DMS114 treated with DMSO at 0.1 percent for 48 hours (cell line): ENCODE results near the gene FOXO3.

Source experiments
- DNase-seq: peaks from one replicate; lab custom pipeline; 2025; ENCODE audit not compliant: unreplicated experiment; lab: John Stamatoyannopoulos, UW

FOXO3 gene

DNA sequence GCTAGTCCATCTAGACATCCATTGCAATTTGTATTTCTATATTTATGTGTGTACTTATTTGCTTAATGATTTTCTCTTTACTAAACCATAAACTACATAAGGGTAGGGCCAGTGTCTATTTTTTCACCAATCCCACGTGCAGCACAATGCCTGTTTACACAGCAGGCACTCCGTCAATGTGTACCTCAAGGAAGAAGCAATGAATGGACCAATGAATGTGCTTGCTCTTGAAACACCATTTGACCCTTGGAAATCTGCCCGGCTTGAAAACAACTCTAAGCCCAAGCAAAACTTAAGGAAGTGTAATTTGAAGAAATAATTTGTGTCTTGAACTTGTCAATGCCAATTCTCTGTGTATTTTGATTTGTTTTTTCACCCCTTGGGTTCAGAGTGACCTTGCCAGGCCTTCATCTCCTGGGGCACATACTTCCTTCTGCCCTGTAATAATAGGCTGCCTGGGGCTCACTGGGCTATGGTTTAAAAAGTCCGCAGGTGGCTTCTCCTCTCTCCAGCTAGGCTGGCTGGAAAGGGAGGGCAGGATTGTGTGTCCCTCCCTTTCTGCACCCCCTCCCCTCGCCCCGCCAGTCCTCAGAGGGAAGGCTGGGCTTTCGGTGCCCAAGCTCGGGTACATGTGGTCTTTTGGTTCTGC, 146.7 kb downstream of the FOXO3 start:
- DNase-seq: no peak

DNA sequence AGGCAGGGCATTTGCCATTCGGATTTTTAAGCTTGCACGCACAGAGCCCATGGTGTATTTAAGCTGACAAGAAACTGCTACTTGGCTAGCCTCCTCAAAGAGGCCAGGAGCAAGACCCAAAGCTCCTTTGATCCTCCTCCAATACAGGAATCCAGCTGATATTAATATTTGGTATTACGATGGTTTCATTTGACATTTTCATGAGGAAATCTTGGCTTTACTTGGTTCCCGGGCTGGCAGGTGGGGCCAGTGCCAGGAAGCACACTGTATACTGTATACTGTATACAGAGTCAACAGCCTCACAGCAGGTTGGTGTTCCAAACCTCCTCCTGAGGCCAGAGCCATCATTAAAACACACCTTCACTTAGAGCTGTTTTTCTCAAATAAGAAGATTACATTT, 149.3 kb downstream of the FOXO3 start:
- DNase-seq: no peak

DNA sequence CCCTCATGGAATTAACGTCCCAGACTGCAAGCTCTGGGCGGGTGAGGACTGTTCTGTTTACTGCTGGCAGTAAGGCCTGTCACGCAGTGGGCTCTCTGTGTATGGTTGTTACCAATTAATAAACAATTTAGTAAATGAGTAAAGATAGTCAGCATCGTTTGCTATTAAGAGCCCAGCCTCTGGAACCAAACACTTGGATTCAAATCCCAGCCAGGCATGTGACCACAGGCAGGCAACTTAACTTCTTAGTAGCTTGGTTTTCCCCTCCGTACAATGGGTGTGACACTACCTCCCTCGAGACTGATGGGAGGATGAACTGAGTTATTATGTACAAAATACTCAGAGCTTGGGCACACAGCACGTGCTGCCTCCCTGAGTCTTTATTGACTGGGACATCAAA, 149.8 kb downstream of the FOXO3 start:
- no peak for DNase-seq

DNA sequence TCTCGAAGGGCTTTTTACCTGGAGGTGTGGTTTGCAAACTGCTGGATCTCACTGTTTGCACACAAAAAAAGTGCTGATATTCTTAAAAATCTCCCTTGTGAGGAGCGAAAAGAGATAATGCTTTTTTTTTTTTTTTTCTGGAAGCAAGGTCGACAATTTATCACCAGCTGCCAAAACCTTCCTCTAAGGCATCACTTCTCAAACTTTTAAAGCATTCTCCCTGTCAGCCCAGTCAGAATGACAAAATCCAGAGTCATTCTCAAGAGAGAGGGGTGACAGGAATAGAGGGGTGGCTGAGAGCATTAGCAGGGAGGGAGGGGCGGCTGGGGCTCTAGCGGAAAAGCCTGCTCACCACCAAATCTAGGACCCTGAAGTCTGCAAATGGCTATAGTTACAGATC, 150.4 kb downstream of the FOXO3 start:
- no peak for DNase-seq

DNA sequence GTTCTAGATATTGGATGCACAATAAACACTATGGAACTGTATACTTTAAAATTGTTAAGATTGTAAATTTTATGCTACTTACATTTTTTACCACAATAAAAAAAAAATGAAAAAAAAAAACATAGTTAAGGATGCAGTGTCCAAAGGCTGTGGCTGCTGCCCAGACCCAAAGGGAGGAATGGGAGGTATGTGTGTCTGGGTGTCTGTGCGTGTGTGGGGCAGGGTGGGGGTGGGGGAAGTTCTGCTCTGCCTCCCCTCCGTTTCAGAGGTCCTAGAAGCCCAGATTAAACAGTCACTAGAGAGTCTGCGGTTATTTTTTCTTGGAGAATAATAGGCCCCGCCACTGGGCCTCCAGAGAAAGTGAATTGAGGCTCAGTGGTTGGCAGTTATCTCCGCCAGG, 151.1 kb downstream of the FOXO3 start:
- DNase-seq: no peak

DNA sequence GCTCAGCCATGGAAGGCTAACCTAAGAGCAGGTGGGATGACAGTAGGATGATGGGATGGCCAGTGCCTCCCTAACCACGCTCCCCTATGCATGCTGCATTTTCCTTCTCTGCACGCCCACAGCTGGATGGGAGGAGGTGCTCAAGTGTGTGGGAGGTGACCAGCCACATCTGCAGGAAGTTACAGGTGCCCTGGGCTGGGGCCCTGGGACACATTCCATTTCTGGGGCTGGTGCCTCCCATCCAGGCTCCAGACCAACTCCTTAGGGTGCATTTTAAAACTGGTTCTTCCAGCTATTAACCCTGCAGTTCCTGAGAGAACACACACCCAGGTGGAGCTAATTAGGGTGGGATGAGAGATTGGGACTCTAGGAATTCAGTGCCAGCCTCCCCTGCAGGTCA, 152.2 kb downstream of the FOXO3 start:
- DNase-seq: no peak

DNA sequence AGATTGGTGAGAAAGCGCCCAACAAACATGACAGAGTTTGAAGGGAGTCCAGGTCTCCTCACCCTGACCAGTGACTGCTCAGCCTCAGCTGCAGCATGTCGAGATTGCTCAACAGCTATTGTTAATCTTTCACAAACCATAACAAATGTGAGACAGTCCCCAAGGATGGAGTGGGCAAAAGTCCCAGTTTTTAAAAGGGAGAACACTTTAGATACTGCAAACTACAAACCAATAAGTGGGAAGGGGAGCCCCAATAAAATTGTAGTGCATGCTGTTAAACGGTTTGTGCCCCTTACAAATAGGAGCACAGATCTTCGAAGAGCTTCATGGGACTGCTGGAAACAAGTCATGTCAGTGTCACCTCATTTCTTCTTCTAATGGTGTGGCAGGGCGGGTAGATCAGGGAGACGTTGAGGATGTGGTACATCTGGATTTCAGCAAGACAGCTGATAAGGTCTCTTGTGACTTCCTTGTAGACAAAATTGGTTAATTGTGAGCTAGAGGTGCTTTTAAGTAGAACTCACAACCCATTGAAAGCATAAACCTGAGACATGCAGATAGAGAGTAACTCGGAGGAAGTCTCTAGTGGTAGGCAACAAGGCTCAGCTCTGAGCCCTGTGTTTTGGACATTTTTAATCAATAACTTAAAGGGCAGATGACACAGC, 153.5 kb downstream of the FOXO3 start:
- DNase-seq: no peak

DNA sequence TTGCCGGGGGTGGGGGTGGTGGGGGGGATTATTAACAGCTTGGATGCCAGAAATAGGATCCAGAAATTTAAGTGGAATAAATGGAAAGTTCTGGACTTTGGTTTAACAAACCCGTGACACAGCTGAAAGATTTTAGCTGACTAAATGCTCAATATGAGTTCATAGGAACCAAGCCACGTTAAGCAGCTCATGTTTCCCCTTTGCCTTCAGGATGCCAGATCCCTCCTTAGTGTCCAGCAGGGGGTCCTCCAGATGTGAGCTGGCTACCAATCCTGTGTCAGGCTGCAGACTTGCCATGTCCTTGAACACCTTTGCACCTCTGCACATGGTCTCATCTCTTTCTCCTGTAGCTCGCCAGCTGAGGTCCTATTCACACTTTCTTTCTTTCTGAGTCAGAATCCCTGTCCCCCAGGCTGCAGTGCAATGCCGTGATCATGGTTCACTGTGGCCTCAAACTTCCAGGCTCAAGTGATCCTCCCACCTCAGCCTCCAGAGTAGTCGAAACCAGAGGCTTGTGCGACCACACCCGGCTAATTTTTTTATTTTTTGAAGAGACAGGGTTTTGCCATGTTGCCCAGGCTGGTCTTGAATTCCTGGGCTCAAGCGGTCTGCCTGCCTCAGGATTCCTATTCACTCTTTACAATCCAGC, 154.2 kb downstream of the FOXO3 start:
- no peak for DNase-seq

DNA sequence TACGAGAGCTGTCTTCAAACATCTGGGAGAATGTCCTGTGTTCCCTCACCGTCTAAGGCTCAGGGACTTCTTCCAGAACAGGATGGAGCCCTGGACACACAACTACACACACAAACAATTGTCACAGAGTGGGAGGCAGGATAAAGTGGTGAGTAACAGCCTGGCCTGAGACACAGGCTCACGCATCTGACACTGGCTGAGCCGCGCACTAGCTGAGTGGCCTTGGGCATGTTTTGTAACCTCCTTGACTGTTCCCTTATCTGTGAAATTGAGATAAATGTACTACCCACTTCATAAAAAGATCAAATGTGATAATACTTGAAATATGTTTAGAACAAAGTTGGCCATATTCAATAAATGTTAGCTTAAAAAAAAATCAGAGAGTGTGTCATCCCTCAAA, 155.1 kb downstream of the FOXO3 start:
- DNase-seq: no peak

DNA sequence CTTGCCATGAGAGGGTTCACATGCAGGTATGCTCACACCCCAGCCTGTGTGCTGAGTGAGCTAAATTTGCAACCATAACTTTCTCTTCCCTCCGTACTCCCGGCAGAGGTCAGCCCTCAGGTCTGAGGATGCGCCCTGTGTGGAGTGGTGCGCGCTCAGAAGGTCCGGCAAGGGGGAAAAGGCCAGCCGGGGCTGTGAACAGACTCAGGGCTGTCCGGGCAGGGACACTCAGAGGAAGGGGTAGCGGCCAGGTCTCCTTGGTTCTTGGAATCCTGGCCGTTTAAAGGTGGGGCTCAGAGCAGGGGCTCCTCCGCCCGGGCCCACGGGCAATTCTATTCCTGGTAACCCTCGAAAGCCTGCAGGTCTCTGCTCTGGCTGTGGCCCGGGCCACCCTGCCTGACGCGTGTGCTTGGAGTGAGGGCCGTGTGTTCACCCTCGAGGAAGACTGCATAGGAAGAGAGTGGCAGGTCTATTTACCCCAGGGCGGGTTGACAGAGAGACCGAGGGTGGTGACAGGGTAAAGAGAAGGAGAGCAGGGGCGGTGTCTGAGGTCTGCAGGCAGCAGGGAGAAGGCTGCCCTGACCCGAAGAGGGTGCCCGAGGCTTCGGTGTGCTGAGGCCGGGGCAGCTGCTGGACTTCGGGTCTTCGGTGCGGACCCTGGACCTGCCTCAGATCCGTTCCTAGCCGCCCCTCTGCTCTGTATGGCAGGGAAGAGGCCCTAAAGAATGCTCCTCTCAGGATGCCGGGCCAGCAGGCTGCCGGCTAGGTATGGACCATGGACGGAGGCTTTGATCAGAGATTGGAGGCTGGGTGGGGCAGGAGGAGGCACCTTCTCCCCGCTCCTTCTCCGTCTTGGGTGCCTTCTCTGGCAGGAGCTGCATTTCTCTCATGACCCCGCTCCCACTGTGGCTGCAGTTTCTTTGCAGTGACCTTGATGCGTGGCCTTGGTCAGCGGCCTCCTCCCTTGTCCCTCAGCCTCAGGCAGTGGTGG, 156.4 kb downstream of the FOXO3 start:
- DNase-seq: no peak

DNA sequence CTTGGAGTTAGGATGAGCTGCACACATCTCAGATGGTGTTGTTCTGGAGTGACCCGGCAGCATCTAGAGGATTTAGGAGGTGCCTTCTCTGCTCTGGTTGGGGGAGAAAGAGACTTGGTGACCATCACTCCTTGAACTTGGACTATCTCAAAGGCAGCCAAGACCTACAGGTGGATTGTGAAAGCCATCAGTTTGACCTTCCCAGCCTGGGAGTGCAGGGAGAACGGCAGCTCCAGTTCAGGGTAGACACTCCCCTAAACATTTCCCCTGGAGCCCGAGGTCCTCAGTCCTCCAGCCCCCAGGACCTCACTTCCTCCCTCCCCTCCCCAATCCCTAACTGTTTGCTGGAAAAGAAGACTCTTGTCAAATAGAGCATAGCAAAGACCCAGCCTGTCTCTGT, 158.8 kb downstream of the FOXO3 start:
- no peak for DNase-seq

DNA sequence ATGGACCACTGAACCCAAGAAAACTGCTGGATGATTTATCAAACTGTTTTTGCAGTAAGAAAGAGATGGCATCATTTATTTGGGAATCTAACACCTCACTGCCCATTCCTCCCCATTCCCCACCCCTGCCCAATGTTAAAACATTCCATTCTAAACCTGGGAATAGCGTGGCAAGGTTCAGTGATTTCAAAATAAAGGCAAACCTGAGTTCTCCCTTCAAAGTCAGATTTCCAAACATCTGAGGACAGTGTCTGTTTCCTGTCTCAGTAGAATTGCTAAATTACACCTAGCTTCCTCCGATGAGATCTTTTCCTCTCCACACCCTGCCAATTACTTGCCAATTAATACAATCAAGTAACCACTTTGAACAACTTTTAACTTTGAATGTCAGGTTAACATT, 160.1 kb downstream of the FOXO3 start:
- no peak for DNase-seq

DNA sequence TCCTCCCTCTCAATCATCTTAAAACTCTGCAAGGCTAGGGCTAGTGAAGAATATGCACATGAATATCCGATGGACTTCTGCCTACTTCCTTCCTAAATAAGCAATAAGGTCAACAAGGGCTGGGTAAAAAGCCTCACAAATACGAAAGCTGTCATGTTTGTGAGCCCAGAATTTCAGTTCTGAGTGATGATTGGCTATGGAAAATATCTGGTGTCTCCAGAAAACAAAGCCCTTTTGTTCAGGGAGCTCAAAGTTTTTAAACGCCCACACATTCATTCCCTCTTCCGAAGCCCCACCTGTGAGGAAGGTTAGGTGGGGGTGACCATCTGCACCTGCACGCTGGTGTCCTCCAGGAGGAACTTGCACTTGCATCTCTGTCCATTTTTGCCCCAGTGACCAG, 160.6 kb downstream of the FOXO3 start:
- DNase-seq: no peak

DNA sequence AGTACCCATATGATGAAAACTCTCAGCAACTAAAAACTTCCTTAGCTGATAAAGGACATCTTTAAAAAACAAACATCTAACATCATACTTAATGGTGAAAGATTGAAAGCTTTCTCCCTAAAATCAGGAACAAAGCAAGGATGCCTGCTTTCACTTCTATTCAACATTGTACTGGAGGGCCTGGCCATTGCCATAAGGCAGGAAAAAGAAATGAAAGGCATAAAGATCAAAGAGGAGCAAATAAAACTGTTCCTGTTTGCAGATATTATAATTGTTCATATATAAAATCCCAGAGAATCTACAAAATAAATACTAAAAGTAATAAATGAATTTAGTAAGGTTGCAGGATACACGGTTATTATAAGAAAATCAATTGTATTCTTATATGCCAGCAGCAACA, 162.9 kb downstream of the FOXO3 start:
- DNase-seq: no peak

DNA sequence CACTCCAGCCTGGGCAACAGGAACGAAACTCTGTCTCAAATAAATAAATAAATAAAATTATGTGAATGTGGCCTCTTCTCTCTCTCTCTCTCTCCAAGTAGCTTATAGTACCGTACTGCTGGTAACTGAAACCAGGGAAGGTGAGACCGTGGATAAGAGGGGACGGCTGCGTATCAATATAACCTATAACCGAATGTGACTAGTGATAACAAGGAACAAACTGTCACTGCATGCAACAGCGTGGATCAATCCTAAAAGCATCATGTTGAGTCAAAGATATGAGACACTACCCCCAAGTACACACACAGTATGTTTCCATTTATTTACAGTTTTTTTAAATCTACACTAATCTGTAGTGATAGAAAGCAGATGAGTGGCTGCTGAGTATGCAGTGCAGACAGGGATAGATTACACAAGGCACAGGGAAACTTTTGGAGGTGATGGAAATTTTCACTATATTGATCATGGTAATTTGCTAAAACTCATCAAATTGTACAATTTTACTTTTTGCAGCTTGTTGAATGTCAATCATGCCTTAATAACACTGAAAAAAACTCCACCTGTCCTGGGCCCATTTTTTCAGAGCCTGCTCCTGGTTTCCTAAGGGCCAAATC, 166.1 kb downstream of the FOXO3 start:
- DNase-seq: no peak

DNA sequence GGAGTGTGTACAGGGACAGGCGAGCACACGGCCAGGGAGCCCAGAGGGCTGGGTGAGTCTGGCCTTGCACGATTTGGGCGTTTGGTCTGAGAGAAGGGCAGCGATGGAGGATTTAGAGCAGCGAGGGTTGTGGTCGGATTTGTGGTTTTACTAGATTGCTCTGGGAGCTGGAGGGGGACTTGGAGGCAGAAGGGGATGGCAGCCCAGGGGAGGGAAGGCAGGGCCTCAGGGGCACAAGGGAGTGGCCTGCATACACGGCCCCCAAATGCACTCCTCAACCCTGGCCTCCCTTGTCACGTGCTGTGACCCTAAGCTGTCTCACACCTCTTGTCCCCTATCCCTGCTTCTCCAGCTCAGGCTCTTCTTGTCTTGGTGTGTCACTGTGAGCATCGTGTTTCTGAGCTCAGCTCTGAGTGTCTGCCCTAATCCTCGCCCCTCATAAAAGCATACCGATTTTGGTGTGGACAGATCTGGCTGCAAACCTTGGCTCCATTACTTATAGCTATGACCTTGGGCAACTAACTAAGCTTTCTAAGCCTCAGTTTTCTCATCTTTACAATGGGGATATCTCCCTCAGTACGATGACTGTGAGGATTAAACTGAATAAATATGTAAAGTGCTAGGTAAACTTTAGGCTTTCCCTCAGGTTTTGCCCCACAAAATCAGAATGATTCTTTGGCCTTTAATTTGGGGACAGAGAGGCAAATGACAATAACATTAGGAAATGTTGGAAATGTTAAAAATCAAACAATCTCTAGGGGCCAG, 167.4 kb downstream of the FOXO3 start:
- DNase-seq: no peak

DNA sequence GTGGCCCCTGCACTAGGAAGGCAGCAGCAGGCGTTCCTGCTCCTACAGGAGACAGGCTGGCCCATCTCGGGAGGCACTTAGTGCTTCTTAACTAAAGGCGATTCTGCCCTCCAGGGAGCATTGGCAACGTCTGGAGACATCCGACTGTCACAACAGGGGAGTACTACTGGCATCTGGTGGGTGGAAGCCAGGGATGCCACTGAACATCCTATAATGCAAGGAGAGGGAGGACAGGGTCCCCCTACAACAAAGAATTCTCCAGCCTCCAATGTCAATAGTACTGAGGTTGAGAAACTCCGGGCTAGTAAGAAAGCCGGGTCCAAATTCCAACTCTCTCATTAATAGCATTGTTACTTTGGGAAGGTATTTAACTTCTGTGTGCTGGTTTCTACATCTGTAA, 168.1 kb downstream of the FOXO3 start:
- DNase-seq: no peak

DNA sequence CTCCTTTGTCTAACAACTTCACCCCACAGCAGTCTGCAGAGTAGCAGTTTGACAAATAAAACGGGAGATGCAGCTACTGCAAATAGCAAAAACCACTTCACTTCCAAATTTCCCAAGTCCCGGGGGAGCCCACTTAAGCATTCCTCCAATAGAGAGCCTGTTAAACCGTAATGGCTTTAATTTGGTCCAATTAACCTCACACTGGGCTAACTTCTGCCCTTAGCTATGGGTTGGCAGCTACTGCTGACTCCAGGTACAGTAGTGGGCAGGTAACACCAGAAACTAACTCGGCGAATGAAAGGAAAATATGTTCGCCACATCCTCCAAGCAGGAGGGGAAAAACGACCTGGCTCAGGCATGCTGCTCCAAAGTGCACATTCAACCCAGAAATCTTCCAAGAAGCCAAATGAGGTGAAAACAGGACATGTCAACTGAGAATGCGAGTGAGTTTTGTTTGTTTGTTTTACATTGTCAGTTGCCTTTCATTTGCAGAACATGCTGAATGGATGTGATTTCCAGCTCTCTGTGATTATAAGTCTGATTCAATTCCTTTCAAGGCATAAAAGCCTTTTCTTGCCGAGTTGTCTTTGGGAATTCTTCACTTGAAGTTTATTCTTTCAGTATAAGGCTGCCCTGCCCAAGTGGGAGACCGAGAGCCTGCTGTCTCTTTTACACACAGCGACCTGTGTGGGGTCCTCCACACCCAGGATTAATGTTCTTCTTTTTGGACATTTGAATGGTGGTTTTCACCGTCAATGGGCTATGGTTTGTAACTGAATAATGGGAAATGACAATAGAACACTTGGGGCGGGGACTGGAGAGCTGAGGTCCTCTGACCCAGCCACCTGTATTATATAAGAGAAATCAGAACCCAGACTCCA, 170.2 kb downstream of the FOXO3 start:
- no peak for DNase-seq
